Measurements from ENCODE around the gene LAG3. TPM values are rescaled to one million over a fixed set of nuclear protein-coding genes. Genes with fewer than 3 reads are reported as not detected.
"Not testable (repeated sequence)": the region's sequence is repeated elsewhere in the genome, so short reads cannot be mapped to it uniquely, and the experiment has no call there.

The LAG3 gene
- total and polyA plus RNA-seq, 2 donors from 2014 or later, result 1.3 TPM; not detected in 1

- no peak overlapping the region for H3K27ac ChIP-seq (ENCODE audit: low read depth in 2 of 2, low read length in 2 of 2)
- no peak for DNase-seq
- H3K4me1 ChIP-seq (ENCODE audit: control insufficient read depth in 2 of 3, insufficient read depth in 2 of 3, low read depth in 1 of 3, low read length in 3 of 3), result peaks cover 0 to 3% (median 0%) of the 10 kb centered on the region in 3 donors
- H3K36me3 ChIP-seq (ENCODE audit: control insufficient read depth in 2 of 3, insufficient read depth in 3 of 3, low read length in 3 of 3), result peaks cover 3 to 14% (median 6%) of the 10 kb centered on the region in 3 donors
- H3K9me3 ChIP-seq (ENCODE audit: control insufficient read depth in 2 of 3, insufficient read depth in 1 of 3, low read length in 3 of 3), result no peaks in the 10 kb centered on the region
- no peak for FAIRE-seq
- TF ChIP-seq, protein P1, sequence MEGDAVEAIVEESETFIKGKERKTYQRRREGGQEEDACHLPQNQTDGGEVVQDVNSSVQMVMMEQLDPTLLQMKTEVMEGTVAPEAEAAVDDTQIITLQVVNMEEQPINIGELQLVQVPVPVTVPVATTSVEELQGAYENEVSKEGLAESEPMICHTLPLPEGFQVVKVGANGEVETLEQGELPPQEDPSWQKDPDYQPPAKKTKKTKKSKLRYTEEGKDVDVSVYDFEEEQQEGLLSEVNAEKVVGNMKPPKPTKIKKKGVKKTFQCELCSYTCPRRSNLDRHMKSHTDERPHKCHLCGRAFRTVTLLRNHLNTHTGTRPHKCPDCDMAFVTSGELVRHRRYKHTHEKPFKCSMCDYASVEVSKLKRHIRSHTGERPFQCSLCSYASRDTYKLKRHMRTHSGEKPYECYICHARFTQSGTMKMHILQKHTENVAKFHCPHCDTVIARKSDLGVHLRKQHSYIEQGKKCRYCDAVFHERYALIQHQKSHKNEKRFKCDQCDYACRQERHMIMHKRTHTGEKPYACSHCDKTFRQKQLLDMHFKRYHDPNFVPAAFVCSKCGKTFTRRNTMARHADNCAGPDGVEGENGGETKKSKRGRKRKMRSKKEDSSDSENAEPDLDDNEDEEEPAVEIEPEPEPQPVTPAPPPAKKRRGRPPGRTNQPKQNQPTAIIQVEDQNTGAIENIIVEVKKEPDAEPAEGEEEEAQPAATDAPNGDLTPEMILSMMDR (IDR thresholded peaks at IDR 0.05; ENCODE audit: borderline replicate concordance, extremely low read depth, insufficient read depth), result no peak
- H3K4me3 ChIP-seq (ENCODE audit: low read length in 3 of 3), result no peak overlapping the region
- H3K27me3 ChIP-seq (ENCODE audit: control insufficient read depth, insufficient read depth, low read length), result no peaks in the 10 kb centered on the region
- no peak overlapping the region for H3K9ac ChIP-seq (ENCODE audit: low read length in 3 of 3)
- intact Hi-C loops (cut with DNase I), result no loop called here
Measured at GRCh38 chr12:6742834-6743233, 29.5 kb upstream of the LAG3 start.

- H3K9me3 ChIP-seq (ENCODE audit: control insufficient read depth in 2 of 3, insufficient read depth in 1 of 3, low read length in 3 of 3); H3K27ac ChIP-seq (ENCODE audit: low read depth in 2 of 2, low read length in 2 of 2); intact Hi-C loops (cut with DNase I); H3K4me1 ChIP-seq (ENCODE audit: control insufficient read depth in 2 of 3, insufficient read depth in 2 of 3, low read depth in 1 of 3, low read length in 3 of 3); H3K9ac ChIP-seq (ENCODE audit: low read length in 3 of 3); H3K27me3 ChIP-seq (ENCODE audit: control insufficient read depth, insufficient read depth, low read length); H3K4me3 ChIP-seq (ENCODE audit: low read length in 3 of 3); FAIRE-seq; DNase-seq: not testable (repeated sequence)
- H3K36me3 ChIP-seq (ENCODE audit: control insufficient read depth in 2 of 3, insufficient read depth in 3 of 3, low read length in 3 of 3), result peaks cover 3 to 19% (median 6%) of the 10 kb centered on the region in 3 donors
Measured at GRCh38 chr12:6743300-6743699, 29.0 kb upstream of the LAG3 start.

DNA sequence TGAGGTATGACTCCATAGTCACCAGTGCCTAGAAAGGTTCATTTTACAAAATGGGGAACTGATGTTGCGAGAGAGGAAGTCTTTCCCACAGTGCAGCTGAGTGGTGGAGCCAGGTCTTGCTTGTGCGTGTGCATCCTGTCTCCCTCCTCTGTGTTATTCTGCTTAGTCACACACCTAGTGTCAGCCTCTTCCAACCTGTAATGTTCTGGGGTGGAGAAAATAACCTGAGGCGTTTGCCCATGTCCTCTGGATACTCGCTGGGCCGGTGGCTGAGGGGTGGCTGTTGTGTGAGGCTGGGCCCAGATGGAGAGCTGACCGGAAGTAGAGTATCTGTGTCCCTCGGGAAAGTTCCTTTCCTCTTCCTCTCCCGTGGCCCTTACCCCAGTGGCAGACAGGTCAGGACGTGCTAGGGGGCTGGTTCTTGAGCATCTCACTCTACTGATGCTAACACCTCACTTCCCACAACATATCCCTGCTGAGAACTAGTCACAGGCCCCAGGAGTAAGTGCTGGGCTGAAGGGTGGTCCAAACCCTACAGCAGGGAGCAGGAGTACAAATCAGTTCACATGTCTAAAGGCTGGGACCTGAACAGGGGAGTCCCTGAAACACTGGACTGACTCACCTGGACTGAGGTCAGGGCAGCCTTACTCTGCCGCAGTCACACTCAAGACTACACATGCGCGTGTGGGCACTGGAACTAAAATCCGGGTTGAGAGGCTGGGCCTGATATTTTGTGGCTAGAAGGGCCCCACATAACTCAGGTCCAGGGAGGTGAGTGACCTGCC, 26.4 kb upstream of the LAG3 start:
- TF ChIP-seq, protein P1 (IDR thresholded peaks at IDR 0.05; ENCODE audit: borderline replicate concordance, extremely low read depth, insufficient read depth), result no peak
- Histone ChIP-seq H3K4me1 (ENCODE audit: control insufficient read depth in 2 of 3, insufficient read depth in 2 of 3, low read depth in 1 of 3, low read length in 3 of 3) (peaks cover 0 to 3% (median 0%) of the 10 kb centered on the region in 3 donors), H3K9ac (ENCODE audit: low read length in 3 of 3) (no peak overlapping the region), H3K27me3 (ENCODE audit: control insufficient read depth, insufficient read depth, low read length) (no peaks in the 10 kb centered on the region), H3K27ac (ENCODE audit: low read depth in 2 of 2, low read length in 2 of 2) (no peak overlapping the region), H3K4me3 (ENCODE audit: low read length in 3 of 3) (no peak overlapping the region), H3K9me3 (ENCODE audit: control insufficient read depth in 2 of 3, insufficient read depth in 1 of 3, low read length in 3 of 3) (no peaks in the 10 kb centered on the region), H3K36me3 (ENCODE audit: control insufficient read depth in 2 of 3, insufficient read depth in 3 of 3, low read length in 3 of 3) (peaks cover 12 to 44% (median 26%) of the 10 kb centered on the region in 3 donors)
- FAIRE-seq (no peak), DNase-seq (peak in 1 of 5 donors; percentile 73)
- intact Hi-C loops (cut with DNase I), result no loop called here

DNA sequence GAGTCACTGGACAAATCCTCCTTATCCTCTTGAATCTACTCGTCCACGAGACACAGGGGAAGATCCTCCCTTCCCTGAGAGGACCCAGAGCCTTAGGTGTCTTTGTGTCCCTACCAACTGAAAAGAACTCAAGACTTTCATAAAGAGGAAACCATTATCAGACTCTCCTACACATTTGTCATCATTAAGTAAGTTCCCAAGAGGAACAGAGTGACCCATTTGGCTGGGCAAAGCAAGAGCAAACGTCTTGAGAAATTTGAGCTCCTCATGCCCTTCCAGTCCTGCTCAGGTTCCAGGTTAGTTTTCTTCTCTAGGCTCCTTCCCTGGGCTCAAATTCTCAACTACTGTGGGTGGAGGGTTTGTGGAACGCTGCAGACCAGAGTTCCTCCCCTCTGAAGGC, 25.1 kb upstream of the LAG3 start:
- Histone ChIP-seq H3K27ac (ENCODE audit: low read depth in 2 of 2, low read length in 2 of 2) (no peak overlapping the region), H3K27me3 (ENCODE audit: control insufficient read depth, insufficient read depth, low read length) (no peaks in the 10 kb centered on the region), H3K36me3 (ENCODE audit: control insufficient read depth in 2 of 3, insufficient read depth in 3 of 3, low read length in 3 of 3) (peaks cover 12 to 56% (median 30%) of the 10 kb centered on the region in 3 donors), H3K9me3 (ENCODE audit: control insufficient read depth in 2 of 3, insufficient read depth in 1 of 3, low read length in 3 of 3) (no peaks in the 10 kb centered on the region), H3K4me1 (ENCODE audit: control insufficient read depth in 2 of 3, insufficient read depth in 2 of 3, low read depth in 1 of 3, low read length in 3 of 3) (peaks cover 2 to 9% (median 5%) of the 10 kb centered on the region in 3 donors), H3K4me3 (ENCODE audit: low read length in 3 of 3) (no peak overlapping the region), H3K9ac (ENCODE audit: low read length in 3 of 3) (no peak overlapping the region)
- intact Hi-C loops (cut with DNase I), result no loop called here
- no peak for FAIRE-seq
- DNase-seq, result no peak
- TF ChIP-seq, protein P1 (IDR thresholded peaks at IDR 0.05; ENCODE audit: borderline replicate concordance, extremely low read depth, insufficient read depth), result no peak
